ENCODE measurements around the gene TNFRSF14. TPM values are rescaled to one million over a fixed set of nuclear protein-coding genes. Genes with fewer than 3 reads are reported as not detected.
"Not testable (repeated sequence)": the region's sequence is repeated elsewhere in the genome, so short reads cannot be mapped to it uniquely, and the experiment has no call there.

The TNFRSF14 gene
- total and polyA plus RNA-seq, 4 donors, result 33.9 to 137 (median 72.4) TPM

GRCh38 chr1:2552189-2552588, 4.0 kb upstream of the TNFRSF14 start:
- Histone ChIP-seq H3K36me3 (ENCODE audit: control insufficient read depth in 1 of 2, insufficient read depth in 2 of 2, low read length in 1 of 2) (no peaks in the 10 kb centered on the region), H3K9me3 (ENCODE audit: control insufficient read depth, low read length) (no peaks in the 10 kb centered on the region), H3K4me1 (ENCODE audit: control insufficient read depth in 1 of 2, insufficient read depth in 2 of 2, low read length in 2 of 2) (no peaks in the 10 kb centered on the region), H3K27me3 (ENCODE audit: control insufficient read depth in 1 of 2, insufficient read depth in 2 of 2, low read length in 1 of 2) (no peaks in the 10 kb centered on the region), H3K4me3 (ENCODE audit: low read length in 2 of 2) (no peak overlapping the region), H3K27ac (ENCODE audit: low read depth in 1 of 2, low read length in 2 of 2) (no peak overlapping the region)
- WGBS, 2 donors, result 94 to 95% methylated on average over 26 of the region's 26 CpGs
- no peak for DNase-seq
- intact Hi-C loops (cut with DNase I), result no loop called here
- ATAC-seq (ENCODE audit: low FRiP score), result no peak

- 82 to 93% methylated on average over 3 to 9 of the region's 9 CpGs for WGBS, 2 donors
- ATAC-seq (ENCODE audit: low FRiP score), result not testable (repeated sequence)
Measured at GRCh38 chr1:2553076-2553475, 3.1 kb upstream of the TNFRSF14 start.

GRCh38 chr1:2553871-2554620, 2.1 kb upstream of the TNFRSF14 start:
- WGBS, 2 donors, result 92 to 94% methylated on average over 21 to 30 of the region's 30 CpGs

More at GRCh38 chr1:2553076-2553475, 3.1 kb upstream of the TNFRSF14 start:
- H3K4me1 ChIP-seq (ENCODE audit: control insufficient read depth in 1 of 2, insufficient read depth in 2 of 2, low read length in 2 of 2); H3K27me3 ChIP-seq (ENCODE audit: control insufficient read depth in 1 of 2, insufficient read depth in 2 of 2, low read length in 1 of 2); H3K27ac ChIP-seq (ENCODE audit: low read depth in 1 of 2, low read length in 2 of 2); H3K36me3 ChIP-seq (ENCODE audit: control insufficient read depth in 1 of 2, insufficient read depth in 2 of 2, low read length in 1 of 2); H3K9me3 ChIP-seq (ENCODE audit: control insufficient read depth, low read length); H3K4me3 ChIP-seq (ENCODE audit: low read length in 2 of 2); intact Hi-C loops (cut with DNase I); DNase-seq: not testable (repeated sequence)

GRCh38 chr1:2554621-2555387, 1.4 kb upstream of the TNFRSF14 start:
- 71 to 76% methylated on average over 19 of the region's 19 CpGs for WGBS, 2 donors
- ATAC-seq (ENCODE audit: low FRiP score), result no peak
- no peak overlapping the region for H3K4me3 ChIP-seq (ENCODE audit: low read length in 2 of 2)

More at GRCh38 chr1:2553871-2554620, 2.1 kb upstream of the TNFRSF14 start:
- H3K4me3 ChIP-seq (ENCODE audit: low read length in 2 of 2), result no peak overlapping the region
- H3K27me3 ChIP-seq (ENCODE audit: control insufficient read depth in 1 of 2, insufficient read depth in 2 of 2, low read length in 1 of 2), result no peaks in the 10 kb centered on the region
- no peak overlapping the region for H3K27ac ChIP-seq (ENCODE audit: low read depth in 1 of 2, low read length in 2 of 2)
- H3K4me1 ChIP-seq (ENCODE audit: control insufficient read depth in 1 of 2, insufficient read depth in 2 of 2, low read length in 2 of 2), result no peaks in the 10 kb centered on the region
- ATAC-seq (ENCODE audit: low FRiP score), result no peak
- intact Hi-C loops (cut with DNase I), result no loop called here
- no peak for DNase-seq
- no peaks in the 10 kb centered on the region for H3K36me3 ChIP-seq (ENCODE audit: control insufficient read depth in 1 of 2, insufficient read depth in 2 of 2, low read length in 1 of 2)
- no peaks in the 10 kb centered on the region for H3K9me3 ChIP-seq (ENCODE audit: control insufficient read depth, low read length)

GRCh38 chr1:2555634-2556276, 416 bp upstream of the TNFRSF14 start:
- Histone ChIP-seq H3K27ac (ENCODE audit: low read depth in 1 of 2, low read length in 2 of 2) (no peak overlapping the region), H3K9me3 (ENCODE audit: control insufficient read depth, low read length) (no peaks in the 10 kb centered on the region), H3K36me3 (ENCODE audit: control insufficient read depth in 1 of 2, insufficient read depth in 2 of 2, low read length in 1 of 2) (no peaks in the 10 kb centered on the region), H3K27me3 (ENCODE audit: control insufficient read depth in 1 of 2, insufficient read depth in 2 of 2, low read length in 1 of 2) (no peaks in the 10 kb centered on the region), H3K4me1 (ENCODE audit: control insufficient read depth in 1 of 2, insufficient read depth in 2 of 2, low read length in 2 of 2) (no peaks in the 10 kb centered on the region), H3K4me3 (ENCODE audit: low read length in 2 of 2) (peak overlapping the region; percentile 34 to 40)
- 12 to 16% methylated on average over 26 of the region's 26 CpGs for WGBS, 2 donors
- intact Hi-C loops (cut with DNase I), result no loop called here
- DNase-seq (peak; percentile 91 to 96), ATAC-seq (ENCODE audit: low FRiP score) (peak; percentile 78)

More at GRCh38 chr1:2554621-2555387, 1.4 kb upstream of the TNFRSF14 start:
- peak in 1 of 2 donors; percentile 64 for DNase-seq
- no peaks in the 10 kb centered on the region for H3K27me3 ChIP-seq (ENCODE audit: control insufficient read depth in 1 of 2, insufficient read depth in 2 of 2, low read length in 1 of 2)
- no peaks in the 10 kb centered on the region for H3K9me3 ChIP-seq (ENCODE audit: control insufficient read depth, low read length)
- intact Hi-C loops (cut with DNase I), result no loop called here
- H3K36me3 ChIP-seq (ENCODE audit: control insufficient read depth in 1 of 2, insufficient read depth in 2 of 2, low read length in 1 of 2), result no peaks in the 10 kb centered on the region
- no peaks in the 10 kb centered on the region for H3K4me1 ChIP-seq (ENCODE audit: control insufficient read depth in 1 of 2, insufficient read depth in 2 of 2, low read length in 2 of 2)
- H3K27ac ChIP-seq (ENCODE audit: low read depth in 1 of 2, low read length in 2 of 2), result no peak overlapping the region

GRCh38 chr1:2556678-2557481, 709 bp downstream of the TNFRSF14 start:
- ATAC-seq (ENCODE audit: low FRiP score) (peak; percentile 2), DNase-seq (peak in 1 of 2 donors; percentile 62)
- Histone ChIP-seq H3K4me3 (ENCODE audit: low read length in 2 of 2) (peak overlapping the region; percentile 34 to 40), H3K27ac (ENCODE audit: low read depth in 1 of 2, low read length in 2 of 2) (no peak overlapping the region), H3K36me3 (ENCODE audit: control insufficient read depth in 1 of 2, insufficient read depth in 2 of 2, low read length in 1 of 2) (no peaks in the 10 kb centered on the region), H3K9me3 (ENCODE audit: control insufficient read depth, low read length) (no peaks in the 10 kb centered on the region), H3K4me1 (ENCODE audit: control insufficient read depth in 1 of 2, insufficient read depth in 2 of 2, low read length in 2 of 2) (no peaks in the 10 kb centered on the region), H3K27me3 (ENCODE audit: control insufficient read depth in 1 of 2, insufficient read depth in 2 of 2, low read length in 1 of 2) (no peaks in the 10 kb centered on the region)
- 61 to 75% methylated on average over 24 of the region's 24 CpGs for WGBS, 2 donors
- intact Hi-C loops (cut with DNase I), result no loop called here

- Histone ChIP-seq H3K4me1 (ENCODE audit: control insufficient read depth in 1 of 2, insufficient read depth in 2 of 2, low read length in 2 of 2) (no peaks in the 10 kb centered on the region), H3K27me3 (ENCODE audit: control insufficient read depth in 1 of 2, insufficient read depth in 2 of 2, low read length in 1 of 2) (no peaks in the 10 kb centered on the region), H3K4me3 (ENCODE audit: low read length in 2 of 2) (no peak overlapping the region), H3K9me3 (ENCODE audit: control insufficient read depth, low read length) (no peaks in the 10 kb centered on the region), H3K27ac (ENCODE audit: low read depth in 1 of 2, low read length in 2 of 2) (no peak overlapping the region), H3K36me3 (ENCODE audit: control insufficient read depth in 1 of 2, insufficient read depth in 2 of 2, low read length in 1 of 2) (no peaks in the 10 kb centered on the region)
- intact Hi-C loops (cut with DNase I), result no loop called here
- 89 to 91% methylated on average over 30 of the region's 30 CpGs for WGBS, 2 donors
- peak in 1 of 2 donors; percentile 48 for DNase-seq
- ATAC-seq (ENCODE audit: low FRiP score), result no peak
Measured at GRCh38 chr1:2557482-2558400, 1.6 kb downstream of the TNFRSF14 start.
